ENCODE data around the gene CNNM3. TPM values are rescaled to one million over a fixed set of nuclear protein-coding genes. Genes with fewer than 3 reads are reported as not detected.

CNNM3 gene
- total RNA-seq, 1 donor from 2014 or later, result 9.0 TPM

- DNase-seq (ENCODE audit: low spot score), result no peak
These were observed 58.2 kb downstream of the CNNM3 start for GRCh38 chr2:96874198-96874831.

- no peak for DNase-seq (ENCODE audit: low spot score)
These were observed 59.6 kb downstream of the CNNM3 start for GRCh38 chr2:96875498-96876268.

- DNase-seq (ENCODE audit: low spot score), result no peak
These were observed 60.4 kb downstream of the CNNM3 start for GRCh38 chr2:96876269-96877041.

DNA sequence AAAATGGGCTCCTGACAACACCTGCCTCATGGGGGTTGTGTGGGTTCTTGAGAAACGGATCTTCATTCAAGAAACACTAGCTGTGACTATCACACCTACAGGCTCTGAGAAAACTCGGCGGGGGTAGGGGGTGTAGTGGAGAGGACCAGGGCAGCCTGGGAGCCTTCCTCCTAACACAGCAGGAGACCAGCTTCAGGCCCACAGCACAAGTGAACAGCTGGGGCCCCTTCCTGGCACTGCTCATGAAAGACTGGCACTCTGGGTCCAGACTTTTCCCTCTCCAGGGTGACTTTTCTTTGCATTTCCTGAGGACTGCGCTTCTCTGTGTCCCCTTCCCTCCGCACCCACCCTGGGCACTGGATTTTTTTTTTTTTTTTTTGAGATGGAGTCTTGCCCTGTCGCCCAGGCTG lies 61.0 kb downstream of the CNNM3 start:
- DNase-seq (ENCODE audit: low spot score), result no peak

- no peak for DNase-seq (ENCODE audit: low spot score)
These were observed 61.6 kb downstream of the CNNM3 start for GRCh38 chr2:96877631-96878092.

DNA sequence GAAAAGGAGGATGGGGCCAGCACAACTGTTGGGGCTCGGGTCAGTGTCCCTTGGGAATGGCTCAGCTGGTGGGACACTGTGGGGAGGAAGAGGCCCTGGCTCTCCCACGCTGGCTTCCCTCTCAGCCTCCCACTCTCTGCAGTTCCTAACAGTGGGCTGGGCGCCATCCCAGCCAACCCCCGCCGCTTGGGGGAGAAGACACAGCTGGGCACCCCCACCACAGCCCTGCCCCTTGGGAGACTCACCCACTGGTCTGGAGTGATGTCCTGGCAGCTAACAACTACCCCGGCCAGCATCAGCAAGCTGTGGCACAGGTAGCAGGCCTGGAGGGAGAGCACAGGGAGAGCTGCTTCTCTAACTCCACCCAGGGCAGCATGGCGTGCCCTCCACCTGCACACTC lies 62.1 kb downstream of the CNNM3 start:
- DNase-seq (ENCODE audit: low spot score), result no peak

DNA sequence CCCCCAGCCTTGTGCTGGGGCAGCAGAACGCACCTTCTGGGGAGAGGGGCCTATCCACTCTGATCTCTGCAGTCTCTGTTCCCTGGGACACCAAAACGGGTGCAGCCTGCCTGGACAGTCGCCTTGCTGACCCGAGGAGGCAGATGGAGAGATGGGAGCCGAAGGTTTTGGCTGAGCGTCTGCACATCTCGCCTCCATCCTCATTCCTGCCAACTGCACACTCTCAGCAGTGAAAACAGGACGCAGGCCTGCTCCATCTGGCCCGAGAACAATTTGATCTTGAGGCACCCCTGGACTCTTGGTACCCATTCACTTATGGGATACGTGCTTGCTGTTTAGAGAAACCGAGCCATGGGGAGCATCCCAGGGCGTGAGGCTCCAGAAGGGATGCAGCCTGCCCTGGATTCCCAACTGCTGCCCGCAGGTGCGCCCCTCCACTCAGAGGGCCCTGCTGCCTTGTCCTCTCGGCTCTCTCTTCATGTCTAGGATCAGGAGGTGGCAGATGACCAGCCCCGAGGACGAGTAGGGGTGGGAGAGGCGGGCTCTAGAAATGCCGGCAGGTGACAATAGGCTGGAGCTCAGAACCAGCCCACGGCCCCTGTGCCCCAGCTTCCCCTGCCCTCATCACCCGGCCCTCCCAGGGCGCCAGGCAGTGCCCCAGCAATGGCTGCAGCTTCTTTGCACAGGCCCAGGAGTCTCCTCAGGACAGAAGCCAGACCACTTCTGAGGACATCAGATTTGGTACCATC lies 62.9 kb downstream of the CNNM3 start:
- no peak for DNase-seq (ENCODE audit: low spot score)

GRCh38 chr2:96879545-96880040 lies 63.5 kb downstream of the CNNM3 start:
- DNase-seq (ENCODE audit: low spot score), result no peak

GRCh38 chr2:96880891-96881273 lies 64.8 kb downstream of the CNNM3 start:
- DNase-seq (ENCODE audit: low spot score), result no peak

DNA sequence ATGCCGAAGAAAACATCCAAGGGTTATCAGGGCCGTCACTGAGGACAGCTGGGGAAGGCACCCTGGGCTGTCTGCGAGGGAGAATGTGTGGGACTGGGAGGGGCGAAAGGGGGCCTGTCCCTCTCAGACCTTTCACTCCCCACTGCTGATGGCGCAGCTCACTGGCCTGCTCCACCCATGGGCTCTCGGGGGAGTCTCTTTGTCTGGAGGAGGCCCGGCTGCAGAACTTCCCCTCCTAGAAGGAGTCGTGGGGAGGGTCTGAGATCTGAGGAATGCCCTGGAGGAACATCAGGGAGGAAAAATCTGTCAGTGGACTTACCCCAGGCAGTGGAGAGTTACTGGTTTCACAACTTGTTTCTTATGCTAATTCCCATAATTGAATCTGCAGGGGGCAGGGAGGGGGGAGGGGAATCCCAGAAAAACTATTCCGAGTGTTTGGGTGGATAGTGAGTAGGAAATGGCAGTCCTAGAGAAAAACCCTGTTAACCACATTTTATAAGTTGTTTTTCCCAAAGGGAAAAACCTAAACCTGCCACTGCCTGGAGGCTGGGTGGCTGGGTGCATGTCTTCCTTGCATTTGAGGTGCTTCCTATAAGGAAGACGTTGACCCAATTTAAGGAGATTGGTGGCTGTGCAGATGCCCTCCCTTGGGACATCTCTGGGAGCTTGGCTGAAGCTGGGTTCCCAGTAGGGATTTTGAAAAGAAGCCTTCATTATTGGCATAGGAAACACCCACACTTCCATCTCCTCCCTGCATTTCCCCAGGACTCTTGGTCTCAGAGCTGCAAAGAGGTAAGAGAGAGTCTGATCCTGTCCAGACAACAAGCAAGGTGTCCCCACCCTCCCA lies 65.5 kb downstream of the CNNM3 start:
- DNase-seq (ENCODE audit: low spot score), result no peak

GRCh38 chr2:96882230-96882629 lies 66.2 kb downstream of the CNNM3 start:
- no peak for DNase-seq (ENCODE audit: low spot score)

DNA sequence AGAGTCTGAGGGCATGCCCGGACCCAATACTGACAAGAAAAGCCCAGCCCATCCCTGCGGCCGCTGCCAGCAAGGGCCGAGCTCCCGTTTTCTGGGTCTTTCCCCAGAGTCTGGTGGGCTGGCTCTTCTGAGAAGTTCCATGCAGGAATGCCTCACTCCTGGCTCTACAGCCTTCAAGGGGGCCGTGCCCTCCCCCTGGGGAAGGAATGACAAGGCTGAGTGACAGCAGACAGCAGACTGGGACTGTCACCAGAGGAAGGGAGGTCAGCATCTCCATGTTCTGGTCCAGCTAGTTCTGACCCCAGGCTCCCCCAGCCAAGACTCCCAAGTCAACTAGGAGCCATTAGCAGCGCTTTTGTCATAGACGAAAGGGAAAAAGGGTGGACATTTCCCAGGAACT lies 66.8 kb downstream of the CNNM3 start:
- no peak for DNase-seq (ENCODE audit: low spot score)

GRCh38 chr2:96883306-96883705 lies 67.2 kb downstream of the CNNM3 start:
- no peak for DNase-seq (ENCODE audit: low spot score)

Small RNAs within 50 kb of the gene (microRNA-seq; reads per million reads assigned to microRNA genes)
- gene MIR3127 (ENCODE audit: borderline number of aligned reads), result not detected

Other genes starting within 250 kb of the CNNM3 start
- 37.6 TPM for gene KANSL3, start 178.0 kb upstream of the CNNM3 start, total RNA-seq
- gene FER1L5, start 173.5 kb upstream of the CNNM3 start, total RNA-seq, result 0.06 TPM
- 10.2 TPM for gene LMAN2L, start 76.2 kb upstream of the CNNM3 start, total RNA-seq
- gene CNNM4, start 55.4 kb upstream of the CNNM3 start, total RNA-seq, result 3.7 TPM
- gene ANKRD23, start 27.8 kb downstream of the CNNM3 start, total RNA-seq, result 2.8 TPM
- gene ANKRD39, start 41.7 kb downstream of the CNNM3 start, total RNA-seq, result 10.4 TPM
- gene SEMA4C, start 53.8 kb downstream of the CNNM3 start, total RNA-seq, result 25.9 TPM
- gene FAM178B, start 170.3 kb downstream of the CNNM3 start, total RNA-seq, result not detected